AG04449 (cell line): Measurements from ENCODE around the gene AFF3.

Experiments used
- CTCF ChIA-PET: fragments of 350-600 bp; formaldehyde crosslinking; extraction: SDS; loops from one replicate; lab custom pipeline; 2021; ENCODE audit warnings: antibody characterized with exemption; lab: Yijun Ruan, JAX
- POLR2A ChIA-PET: fragments of 400-600, 350-600 bp; formaldehyde crosslinking; extraction: SDS; loops from one replicate; lab custom pipeline; 2020; ENCODE audit warnings: antibody characterized with exemption, inconsistent platforms; lab: Yijun Ruan, JAX
- DNase-seq: peaks from one replicate; pipeline ENCODE4 v3.0.0-alpha.2; 2010; ENCODE audit warnings: low read depth, low spot score
- H3K4me3 ChIP-seq: 2 replicates; pipeline ENCODE4 v1.5.1; 2011; ENCODE audit warnings: low read depth, mild to moderate bottlenecking, control low read depth, low read length
- CTCF ChIP-seq: IDR thresholded peaks from one replicate; pipeline ENCODE4 v1.5.1; 2011; ENCODE audit warnings: mild to moderate bottlenecking, moderate library complexity, low read length, control low read depth, inconsistent platforms; ENCODE audit not compliant: insufficient read depth; ENCODE audit errors: missing control alignments

Gene AFF3

GRCh38 chr2:100041946-100042345, 100.4 kb downstream of the AFF3 start:
- no peak for TF ChIP-seq CTCF
- POLR2A ChIA-PET = no interaction called here
- CTCF ChIA-PET = interaction anchor here (1.3 to 3.6 kb wide), 3 partner anchors 11 to 17 kb away, joined by 3 to 17 read pairs (median 4); no protein-coding TSS in a partner anchor
- no peak for DNase-seq
- H3K4me3 ChIP-seq = no peak overlapping the region

GRCh38 chr2:100041385-100041784, 101.0 kb downstream of the AFF3 start:
- POLR2A ChIA-PET = no interaction called here
- DNase-seq = no peak
- CTCF ChIA-PET = interaction anchor here (1.2 to 3.6 kb wide), 4 partner anchors 11 to 16 kb away, joined by 3 to 17 read pairs (median 4); no protein-coding TSS in a partner anchor
- TF ChIP-seq CTCF = no peak
- H3K4me3 ChIP-seq = no peak overlapping the region

DNA sequence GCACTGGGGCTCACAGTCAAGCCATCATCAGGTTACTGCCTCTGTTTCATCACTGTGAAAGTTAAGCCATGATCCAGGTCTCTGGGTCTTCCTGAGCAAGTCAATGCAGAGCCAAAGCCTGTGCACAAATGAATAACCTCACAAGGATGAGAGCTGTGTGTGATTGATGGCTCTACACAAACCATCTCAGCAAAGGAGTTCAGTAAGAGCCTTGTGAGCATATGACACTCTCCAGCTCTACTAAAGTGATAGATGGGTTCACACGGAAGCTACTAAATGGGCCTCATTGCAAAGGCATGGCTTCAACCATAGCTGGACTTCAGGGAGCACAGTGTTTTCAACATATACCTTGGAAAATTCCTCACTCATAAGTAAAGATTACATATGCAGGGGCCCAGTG, 101.5 kb downstream of the AFF3 start:
- CTCF ChIA-PET = interaction anchor here (1.2 to 3.6 kb wide), 3 partner anchors 10 to 15 kb away, joined by 3 to 17 read pairs (median 4); no protein-coding TSS in a partner anchor
- DNase-seq = no peak
- no peak overlapping the region for H3K4me3 ChIP-seq
- POLR2A ChIA-PET = no interaction called here
- TF ChIP-seq CTCF = no peak

- POLR2A ChIA-PET = no interaction called here
These were observed 103.0 kb downstream of the AFF3 start for GRCh38 chr2:100039291-100039980.

GRCh38 chr2:100038011-100038410, 104.4 kb downstream of the AFF3 start:
- no peak for TF ChIP-seq CTCF
- ChIA-PET POLR2A (no interaction called here), CTCF (interaction anchor here (0.6 to 1.3 kb wide), 2 partner anchors 192 to 211 kb away, joined by 3 to 5 read pairs; no protein-coding TSS in a partner anchor)
- DNase-seq = no peak
- no peak overlapping the region for H3K4me3 ChIP-seq

More at GRCh38 chr2:100039291-100039980, 103.0 kb downstream of the AFF3 start:
- TF ChIP-seq CTCF = no peak
- no peak overlapping the region for H3K4me3 ChIP-seq
- CTCF ChIA-PET = no interaction called here
- DNase-seq = no peak

- ChIA-PET CTCF (interaction anchor here (0.6 kb wide), 1 partner anchor 354 kb away, joined by 3 read pairs; no protein-coding TSS in a partner anchor), POLR2A (no interaction called here)
- TF ChIP-seq CTCF = no peak
- DNase-seq = no peak
- H3K4me3 ChIP-seq = no peak overlapping the region
These were observed 105.6 kb downstream of the AFF3 start for GRCh38 chr2:100036793-100037192.
